Activated CD8-positive, alpha-beta T cell treated with anti-CD3 and anti-CD28 coated beads for 36 hours (primary cell): ENCODE data around the gene GABRR2. TPM values are rescaled to one million over a fixed set of nuclear protein-coding genes. Genes with fewer than 3 reads are reported as not detected.

Experiments used
- ATAC-seq: fragments of 200-7000 bp; cut with Tn5 transposase; one replicate; pipeline ENCODE4 v1.10.0; 2021; ENCODE audit warnings: mild to moderate bottlenecking, moderate library complexity
- CTCF ChIA-PET: fragments of 350-600 bp; sonication (Branson Sonifier 250); formaldehyde crosslinking; loops from one replicate; lab custom pipeline; 2021; ENCODE audit warnings: antibody characterized with exemption; lab: Charles Lee
- POLR2A ChIA-PET: fragments of 350-600 bp; sonication (Branson Sonifier 250); formaldehyde crosslinking; loops from one replicate; lab custom pipeline; 2021; ENCODE audit warnings: antibody characterized with exemption; lab: Charles Lee
- DNase-seq: peaks from one replicate; pipeline ENCODE4 v3.0.0-alpha.2; 2020
- H3K27ac Mint-ChIP-seq: one replicate; pipeline ENCODE4 v1.8.0; 2021; ENCODE audit warnings: mild to moderate bottlenecking, mixed read lengths
- H3K27me3 Mint-ChIP-seq: one replicate; pipeline ENCODE4 v1.8.0; 2021; ENCODE audit warnings: mixed read lengths
- H3K36me3 Mint-ChIP-seq: one replicate; pipeline ENCODE4 v1.8.0; 2021; ENCODE audit warnings: low read depth, mixed read lengths
- H3K4me1 Mint-ChIP-seq: one replicate; pipeline ENCODE4 v1.8.0; 2021; ENCODE audit warnings: low read depth, mixed read lengths
- H3K4me3 Mint-ChIP-seq: one replicate; pipeline ENCODE4 v1.8.0; 2021; ENCODE audit warnings: mild to moderate bottlenecking, moderate library complexity, mixed read lengths
- H3K9me3 Mint-ChIP-seq: one replicate; pipeline ENCODE4 v1.8.0; 2021; ENCODE audit warnings: mixed read lengths
- CTCF ChIP-seq: fragments of 200-600 bp; IDR thresholded peaks from one replicate; pipeline ENCODE4 v1.8.0; 2022; ENCODE audit warnings: antibody characterized with exemption, mild to moderate bottlenecking
- intact Hi-C: fragments of 100-400 bp; cut with micrococcal nuclease; formaldehyde crosslinking; loops from one replicate; pipeline ENCODE4 v1.10.0; 2022
- total RNA-seq, 2 experiments: library from RNA; stranded (reverse); gene quantifications; one replicate each; pipeline ENCODE4 v1.2.3, GENCODE V29; 2021

The GABRR2 gene
- total RNA-seq, 2 experiments from 2014 or later = 0.20 to 0.40 TPM

GRCh38 chr6:89302936-89303335 lies 12.2 kb downstream of the GABRR2 start:
- H3K9me3 Mint-ChIP-seq = no peaks in the 10 kb centered on the region
- H3K36me3 Mint-ChIP-seq = no peaks in the 10 kb centered on the region
- DNase-seq = no peak
- POLR2A ChIA-PET = no interaction called here
- CTCF ChIA-PET = interaction anchor here (0.8 to 1.2 kb wide), 2 partner anchors 13 to 28 kb away, joined by 3 to 4 read pairs; no protein-coding TSS in a partner anchor
- H3K27me3 Mint-ChIP-seq = no peaks in the 10 kb centered on the region
- ATAC-seq = no peak
- intact Hi-C loops = no loop called here
- H3K4me1 Mint-ChIP-seq = peaks cover 13% of the 10 kb centered on the region
- H3K4me3 Mint-ChIP-seq = no peak overlapping the region
- no peak overlapping the region for H3K27ac Mint-ChIP-seq
- no peak for TF ChIP-seq CTCF

- Mint-ChIP-seq H3K27ac (no peak overlapping the region), H3K36me3 (no peaks in the 10 kb centered on the region), H3K27me3 (no peaks in the 10 kb centered on the region), H3K4me1 (peaks cover 19% of the 10 kb centered on the region), H3K9me3 (no peaks in the 10 kb centered on the region), H3K4me3 (no peak overlapping the region)
- ChIA-PET CTCF (interaction anchor here (0.8 kb wide), 1 partner anchor 14 kb away, joined by 3 read pairs; no protein-coding TSS in a partner anchor), POLR2A (no interaction called here)
- no peak for ATAC-seq
- intact Hi-C loops = no loop called here
- DNase-seq = no peak
- no peak for TF ChIP-seq CTCF
Measured at GRCh38 chr6:89302195-89302770, 12.8 kb downstream of the GABRR2 start.

GRCh38 chr6:89301586-89302194 lies 13.4 kb downstream of the GABRR2 start:
- intact Hi-C loops = no loop called here
- ChIA-PET POLR2A (no interaction called here), CTCF (interaction anchor here (1.6 kb wide), 1 partner anchor 70 kb away, joined by 4 read pairs; no protein-coding TSS in a partner anchor)
- Mint-ChIP-seq H3K9me3 (no peaks in the 10 kb centered on the region), H3K4me3 (no peak overlapping the region), H3K27ac (no peak overlapping the region), H3K36me3 (no peaks in the 10 kb centered on the region), H3K4me1 (peaks cover 19% of the 10 kb centered on the region), H3K27me3 (no peaks in the 10 kb centered on the region)
- DNase-seq (no peak), ATAC-seq (no peak)
- no peak for TF ChIP-seq CTCF

GRCh38 chr6:89299466-89299850 lies 15.6 kb downstream of the GABRR2 start:
- TF ChIP-seq CTCF = no peak
- no peak overlapping the region for H3K27ac Mint-ChIP-seq
- intact Hi-C loops = loop anchor here (5.0 kb wide), 1 partner anchor 53 kb away; the partner anchor contains the start of gene UBE2J1

More at GRCh38 chr6:89299466-89299850, 15.6 kb downstream of the GABRR2 start:
- Mint-ChIP-seq H3K4me3 (no peak overlapping the region), H3K27me3 (no peaks in the 10 kb centered on the region), H3K4me1 (peaks cover 19% of the 10 kb centered on the region), H3K36me3 (no peaks in the 10 kb centered on the region), H3K9me3 (no peaks in the 10 kb centered on the region)
- ChIA-PET POLR2A (interaction anchor here (1.0 to 2.5 kb wide), 3 partner anchors 10 to 219 kb away, joined by 3 to 8 read pairs (median 3); partner anchors contain the start of gene PNRC1), CTCF (interaction anchor here (1.2 to 2.7 kb wide), 3 partner anchors 12 to 73 kb away, joined by 3 to 17 read pairs (median 3); no protein-coding TSS in a partner anchor)
- DNase-seq (no peak), ATAC-seq (no peak)
